ENCODE measurements around the gene KCNK3. TPM values are rescaled to one million over a fixed set of nuclear protein-coding genes. Genes with fewer than 3 reads are reported as not detected.

Gene KCNK3
- total and polyA plus RNA-seq, 2 donors (not counting 1 experiment from before 2014, with no cell fraction given), result not detected

DNA sequence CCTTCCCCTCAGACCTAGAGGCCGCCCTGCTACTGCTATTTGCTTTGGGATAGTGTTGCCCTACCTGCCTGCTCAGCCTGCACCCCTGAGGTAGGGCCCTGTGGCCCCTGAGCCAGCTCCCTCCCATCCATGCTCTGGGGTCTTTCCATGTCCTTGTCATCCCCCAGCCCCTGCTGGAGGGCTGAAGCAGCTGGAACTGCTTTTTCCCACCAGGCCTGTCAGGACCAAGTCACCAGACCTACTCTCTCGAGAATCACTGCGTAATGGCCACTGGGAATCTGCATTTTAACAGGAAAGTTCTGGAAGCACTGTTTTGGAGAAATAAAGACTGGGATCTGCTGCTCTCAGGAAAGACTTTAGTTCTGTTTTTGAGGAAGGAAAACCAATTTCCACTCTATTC is 51.3 kb downstream of the KCNK3 start:
- no peaks in the 10 kb centered on the region for H3K79me2 ChIP-seq (ENCODE audit: control insufficient read depth, insufficient read depth, low read length)
- H3K4me3 ChIP-seq (ENCODE audit: control extremely low read depth in 1 of 5, extremely low read depth in 1 of 5, insufficient read depth in 1 of 5, low read depth in 2 of 5, low read length in 4 of 5), result no peak overlapping the region
- H3K4me2 ChIP-seq (replicated peaks; ENCODE audit: low read depth, low read length, poor library complexity, severe bottlenecking), result no peak overlapping the region
- H2AFZ ChIP-seq (ENCODE audit: insufficient read depth, low read depth, low read length, poor library complexity, severe bottlenecking), result no peak overlapping the region
- no peaks in the 10 kb centered on the region for H3K36me3 ChIP-seq (replicated peaks in 1 of 2; ENCODE audit: control extremely low read depth in 1 of 2, control insufficient read depth in 1 of 2, extremely low read depth in 1 of 2, insufficient read depth in 2 of 2, low read length in 1 of 2)
- ATAC-seq (ENCODE audit: low read depth) (no peak), DNase-seq (no peak)
- TF ChIP-seq, protein P1, sequence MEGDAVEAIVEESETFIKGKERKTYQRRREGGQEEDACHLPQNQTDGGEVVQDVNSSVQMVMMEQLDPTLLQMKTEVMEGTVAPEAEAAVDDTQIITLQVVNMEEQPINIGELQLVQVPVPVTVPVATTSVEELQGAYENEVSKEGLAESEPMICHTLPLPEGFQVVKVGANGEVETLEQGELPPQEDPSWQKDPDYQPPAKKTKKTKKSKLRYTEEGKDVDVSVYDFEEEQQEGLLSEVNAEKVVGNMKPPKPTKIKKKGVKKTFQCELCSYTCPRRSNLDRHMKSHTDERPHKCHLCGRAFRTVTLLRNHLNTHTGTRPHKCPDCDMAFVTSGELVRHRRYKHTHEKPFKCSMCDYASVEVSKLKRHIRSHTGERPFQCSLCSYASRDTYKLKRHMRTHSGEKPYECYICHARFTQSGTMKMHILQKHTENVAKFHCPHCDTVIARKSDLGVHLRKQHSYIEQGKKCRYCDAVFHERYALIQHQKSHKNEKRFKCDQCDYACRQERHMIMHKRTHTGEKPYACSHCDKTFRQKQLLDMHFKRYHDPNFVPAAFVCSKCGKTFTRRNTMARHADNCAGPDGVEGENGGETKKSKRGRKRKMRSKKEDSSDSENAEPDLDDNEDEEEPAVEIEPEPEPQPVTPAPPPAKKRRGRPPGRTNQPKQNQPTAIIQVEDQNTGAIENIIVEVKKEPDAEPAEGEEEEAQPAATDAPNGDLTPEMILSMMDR (IDR thresholded peaks at IDR 0.05), result no peak
- TF ChIP-seq EZH2 (IDR thresholded peaks at IDR 0.05; ENCODE audit: borderline replicate concordance, insufficient read depth, low read depth, low read length, poor library complexity, severe bottlenecking), result no peak
- H4K20me1 ChIP-seq (ENCODE audit: control insufficient read depth, insufficient read depth, low read length, poor library complexity, severe bottlenecking), result no peaks in the 10 kb centered on the region
- ChIA-PET CTCF (interaction anchor here (0.9 to 2.6 kb wide), 5 partner anchors 8 to 18 kb away, joined by 3 to 8 read pairs (median 3); no protein-coding TSS in a partner anchor), POLR2A (no interaction called here)
- 96% methylated on average over 2 of the region's 3 CpGs for WGBS (ENCODE audit: insufficient coverage)
- H3K27me3 ChIP-seq (replicated peaks in 1 of 4; ENCODE audit: control extremely low read depth in 1 of 4, control insufficient read depth in 3 of 4, insufficient read depth in 4 of 4, low read length in 3 of 4), result no peaks in the 10 kb centered on the region
- Mint-ChIP-seq H3K27ac (no peak overlapping the region), H3K27me3 (peaks cover 6% of the 10 kb centered on the region), H3K4me1 (peaks cover 7% of the 10 kb centered on the region), H3K4me3 (no peak overlapping the region), H3K9me3 (ENCODE audit: insufficient read depth) (no peaks in the 10 kb centered on the region)
- intact Hi-C loops (cut with micrococcal nuclease), result no loop called here
- peaks cover 0 to 2% (median 0%) of the 10 kb centered on the region in 3 donors for H3K9me3 ChIP-seq (ENCODE audit: control extremely low read depth in 1 of 3, control insufficient read depth in 2 of 3, insufficient read depth in 1 of 3, low read length in 2 of 3)
- H3K4me1 ChIP-seq (ENCODE audit: control insufficient read depth in 2 of 2, insufficient read depth in 2 of 2, low read length in 2 of 2), result no peaks in the 10 kb centered on the region
- H3K27ac ChIP-seq (ENCODE audit: low read length in 2 of 2), result no peak overlapping the region
- no peak overlapping the region for H3K9ac ChIP-seq (ENCODE audit: low read length)

DNA sequence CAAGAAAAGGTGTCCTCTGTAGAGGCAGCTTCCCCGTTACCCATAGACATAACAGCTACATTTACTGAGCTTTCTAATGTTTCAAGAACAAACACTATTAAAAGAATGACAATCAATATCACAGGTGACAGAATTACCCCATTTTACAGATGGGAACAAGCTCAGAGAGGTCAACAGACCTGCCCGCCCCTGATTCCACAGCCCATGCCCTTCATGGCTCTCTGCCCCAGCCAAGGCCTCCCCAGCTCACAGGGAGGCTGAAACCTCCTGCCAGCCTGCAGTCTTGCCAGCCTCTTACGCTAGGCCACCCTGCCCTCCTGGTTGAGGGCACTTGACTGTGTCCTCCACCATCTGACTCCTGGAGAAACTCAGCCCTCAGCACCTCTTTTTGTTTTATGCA is 52.4 kb downstream of the KCNK3 start:
- WGBS (ENCODE audit: insufficient coverage), result 94% methylated on average over 3 of the region's 3 CpGs
- H3K9me3 Mint-ChIP-seq (ENCODE audit: insufficient read depth), result no peaks in the 10 kb centered on the region
- no peak for TF ChIP-seq EZH2 (IDR thresholded peaks at IDR 0.05; ENCODE audit: borderline replicate concordance, insufficient read depth, low read depth, low read length, poor library complexity, severe bottlenecking)
- TF ChIP-seq, protein P1 (IDR thresholded peaks at IDR 0.05), result no peak
- DNase-seq, result no peak
- peaks cover 9% of the 10 kb centered on the region for H3K4me1 Mint-ChIP-seq
- POLR2A ChIA-PET, result no interaction called here
- Histone ChIP-seq H3K27ac (ENCODE audit: low read length in 2 of 2) (no peak overlapping the region), H3K79me2 (ENCODE audit: control insufficient read depth, insufficient read depth, low read length) (no peaks in the 10 kb centered on the region), H3K4me3 (ENCODE audit: control extremely low read depth in 1 of 5, extremely low read depth in 1 of 5, insufficient read depth in 1 of 5, low read depth in 2 of 5, low read length in 4 of 5) (no peak overlapping the region), H3K36me3 (replicated peaks in 1 of 2; ENCODE audit: control extremely low read depth in 1 of 2, control insufficient read depth in 1 of 2, extremely low read depth in 1 of 2, insufficient read depth in 2 of 2, low read length in 1 of 2) (no peaks in the 10 kb centered on the region), H3K4me2 (replicated peaks; ENCODE audit: low read depth, low read length, poor library complexity, severe bottlenecking) (no peak overlapping the region), H4K20me1 (ENCODE audit: control insufficient read depth, insufficient read depth, low read length, poor library complexity, severe bottlenecking) (no peaks in the 10 kb centered on the region), H3K9ac (ENCODE audit: low read length) (no peak overlapping the region), H2AFZ (ENCODE audit: insufficient read depth, low read depth, low read length, poor library complexity, severe bottlenecking) (no peak overlapping the region), H3K4me1 (ENCODE audit: control insufficient read depth in 2 of 2, insufficient read depth in 2 of 2, low read length in 2 of 2) (no peaks in the 10 kb centered on the region), H3K27me3 (replicated peaks in 1 of 4; ENCODE audit: control extremely low read depth in 1 of 4, control insufficient read depth in 3 of 4, insufficient read depth in 4 of 4, low read length in 3 of 4) (no peaks in the 10 kb centered on the region), H3K9me3 (ENCODE audit: control extremely low read depth in 1 of 3, control insufficient read depth in 2 of 3, insufficient read depth in 1 of 3, low read length in 2 of 3) (no peaks in the 10 kb centered on the region)
- intact Hi-C loops (cut with micrococcal nuclease), result loop anchor here (5.0 kb wide), 1 partner anchor 793 kb away; no protein-coding TSS in a partner anchor
- H3K27me3 Mint-ChIP-seq, result peaks cover 3% of the 10 kb centered on the region
- CTCF ChIA-PET, result interaction anchor here (0.6 to 2.6 kb wide), 12 partner anchors 9 to 1887 kb away, joined by 3 to 26 read pairs (median 3); no protein-coding TSS in a partner anchor
- ATAC-seq (ENCODE audit: low read depth), result no peak
- H3K4me3 Mint-ChIP-seq, result no peak overlapping the region
- H3K27ac Mint-ChIP-seq, result no peak overlapping the region

Measured in B cell (primary cell).